Measurements from ENCODE around the gene C11orf97.
A peak's percentile ranks its signal among the peaks of the same experiment; 100 is the strongest.
"Not testable (repeated sequence)": the region's sequence is repeated elsewhere in the genome, so short reads cannot be mapped to it uniquely, and the experiment has no call there.

Gene C11orf97

DNA sequence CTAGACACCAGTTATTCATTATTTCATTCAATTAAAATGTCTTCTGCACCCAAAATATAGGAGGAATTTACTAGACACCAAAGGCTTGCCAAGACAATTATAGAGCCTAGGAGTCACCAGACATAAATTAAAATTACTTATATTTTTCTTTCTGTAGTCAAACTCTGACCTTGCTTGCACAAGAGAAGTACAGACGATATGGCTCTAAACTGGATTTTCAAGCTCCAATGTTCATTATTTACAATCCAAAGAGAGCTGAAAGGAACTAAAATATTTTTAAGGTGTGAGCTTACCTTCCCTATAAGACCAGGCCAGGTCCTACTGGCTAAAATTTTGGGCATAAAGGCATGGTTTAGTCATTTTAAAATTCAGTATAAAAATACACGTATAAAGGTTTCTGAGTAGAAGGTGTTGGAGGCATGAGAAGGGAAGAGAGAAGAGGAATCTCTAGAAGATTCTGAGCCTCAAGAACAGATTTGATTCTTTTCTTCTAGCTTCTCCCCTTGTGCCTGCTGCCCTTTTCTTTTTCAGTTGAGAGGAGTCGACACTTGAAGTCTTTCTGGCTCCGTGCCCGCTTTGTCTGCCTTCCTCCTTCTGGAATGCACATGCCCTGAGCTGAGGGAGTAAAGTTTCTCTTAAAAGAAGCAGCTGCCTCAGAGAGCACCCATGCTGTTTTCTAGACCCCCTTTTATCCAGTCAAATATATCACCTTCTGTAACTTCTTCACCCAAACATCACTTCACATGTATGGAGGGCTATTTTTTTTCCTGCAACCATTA is 13.5 kb downstream of the C11orf97 start:
- no peak for DNase-seq

DNA sequence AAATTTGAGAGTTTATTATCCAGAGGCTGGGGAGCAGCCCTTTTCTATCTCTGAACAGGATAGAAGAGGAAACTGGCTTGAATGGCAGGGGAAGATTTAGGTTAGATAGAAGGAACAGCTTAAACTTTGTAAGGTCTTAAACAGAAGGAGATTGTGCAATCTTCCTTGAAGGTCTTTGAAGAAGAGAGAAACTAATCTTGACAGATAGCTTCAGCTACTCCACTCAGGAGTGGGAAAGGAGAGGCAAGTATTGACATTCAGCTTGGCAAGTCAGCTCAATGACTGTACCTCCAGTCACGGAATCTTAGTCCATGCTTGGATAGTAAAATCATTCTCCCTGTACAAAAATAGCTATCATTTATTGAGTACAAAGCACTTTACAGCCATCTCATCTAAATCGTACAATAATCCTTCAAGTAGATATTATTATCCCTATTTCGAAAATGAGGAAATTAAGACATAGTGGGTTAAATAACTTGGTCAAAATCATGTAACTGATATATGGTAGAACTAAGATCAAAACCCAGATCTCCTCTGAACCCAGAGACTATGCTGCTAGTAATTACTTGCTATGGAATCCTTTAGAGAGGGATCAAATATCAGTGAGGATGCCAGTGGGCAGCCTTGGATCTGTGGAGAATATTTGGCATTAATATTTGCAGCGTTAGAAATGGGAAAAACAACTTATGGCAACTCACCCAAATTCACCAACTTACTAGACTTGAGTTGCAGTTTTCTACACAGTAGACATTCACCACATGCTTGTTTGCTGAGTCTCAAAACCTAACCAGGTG is 14.6 kb downstream of the C11orf97 start:
- no peak for DNase-seq

DNA sequence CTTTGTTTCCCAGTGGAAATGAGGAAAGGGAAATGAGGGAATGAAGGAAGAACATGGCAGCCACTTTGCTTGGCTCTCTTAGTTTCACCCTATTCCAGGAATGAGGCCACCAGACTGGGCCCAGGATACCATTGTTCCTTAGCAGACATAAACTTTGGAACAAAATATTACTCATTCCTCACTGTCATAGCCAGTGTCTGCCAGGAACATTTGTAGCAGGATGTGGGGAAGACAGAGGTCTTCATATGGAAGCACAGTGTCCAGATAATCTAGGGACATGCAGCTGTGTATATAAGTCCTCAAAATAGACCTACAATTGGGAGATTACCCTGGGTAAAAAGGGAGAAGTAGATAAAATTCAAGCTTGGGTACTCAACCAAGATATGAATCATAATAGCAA is 16.3 kb downstream of the C11orf97 start:
- no peak for DNase-seq

DNA sequence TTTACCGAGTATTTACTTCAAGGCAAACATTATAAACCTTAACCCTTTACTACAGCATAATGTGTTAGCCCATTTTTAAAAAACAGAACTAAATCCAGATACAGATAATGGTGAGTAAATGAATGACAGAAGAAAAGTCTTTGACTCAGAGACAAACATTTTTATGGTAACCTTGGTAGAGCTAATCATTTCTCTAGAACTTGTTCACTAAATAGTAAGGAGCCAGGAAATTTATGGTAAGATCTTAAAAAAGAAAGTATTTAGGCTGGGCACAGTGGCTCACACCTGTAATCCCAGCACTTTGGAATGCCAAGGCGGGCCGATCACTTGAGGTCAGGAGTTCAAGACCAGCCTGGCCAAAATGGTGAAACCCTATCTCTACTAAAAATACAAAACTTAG is 19.9 kb downstream of the C11orf97 start:
- DNase-seq: no peak

DNA sequence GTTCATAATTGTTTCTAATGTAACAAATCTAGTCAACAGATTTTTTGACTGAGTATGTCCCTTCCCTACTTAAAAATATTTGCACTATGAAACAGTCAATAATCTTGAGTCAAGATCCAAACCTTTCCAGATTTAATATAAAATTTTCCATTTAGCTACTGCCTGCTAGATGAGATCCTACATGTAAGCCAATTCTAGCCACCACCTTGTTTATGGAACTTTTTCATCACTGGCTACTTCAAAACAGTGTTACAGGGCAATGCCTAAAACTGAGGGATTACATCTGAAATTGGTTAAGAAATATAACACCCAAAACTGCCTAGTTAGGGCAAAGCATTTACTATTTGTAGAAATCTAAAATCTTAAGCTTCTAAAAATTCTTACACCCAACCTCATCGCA is 20.9 kb downstream of the C11orf97 start:
- no peak for DNase-seq

DNA sequence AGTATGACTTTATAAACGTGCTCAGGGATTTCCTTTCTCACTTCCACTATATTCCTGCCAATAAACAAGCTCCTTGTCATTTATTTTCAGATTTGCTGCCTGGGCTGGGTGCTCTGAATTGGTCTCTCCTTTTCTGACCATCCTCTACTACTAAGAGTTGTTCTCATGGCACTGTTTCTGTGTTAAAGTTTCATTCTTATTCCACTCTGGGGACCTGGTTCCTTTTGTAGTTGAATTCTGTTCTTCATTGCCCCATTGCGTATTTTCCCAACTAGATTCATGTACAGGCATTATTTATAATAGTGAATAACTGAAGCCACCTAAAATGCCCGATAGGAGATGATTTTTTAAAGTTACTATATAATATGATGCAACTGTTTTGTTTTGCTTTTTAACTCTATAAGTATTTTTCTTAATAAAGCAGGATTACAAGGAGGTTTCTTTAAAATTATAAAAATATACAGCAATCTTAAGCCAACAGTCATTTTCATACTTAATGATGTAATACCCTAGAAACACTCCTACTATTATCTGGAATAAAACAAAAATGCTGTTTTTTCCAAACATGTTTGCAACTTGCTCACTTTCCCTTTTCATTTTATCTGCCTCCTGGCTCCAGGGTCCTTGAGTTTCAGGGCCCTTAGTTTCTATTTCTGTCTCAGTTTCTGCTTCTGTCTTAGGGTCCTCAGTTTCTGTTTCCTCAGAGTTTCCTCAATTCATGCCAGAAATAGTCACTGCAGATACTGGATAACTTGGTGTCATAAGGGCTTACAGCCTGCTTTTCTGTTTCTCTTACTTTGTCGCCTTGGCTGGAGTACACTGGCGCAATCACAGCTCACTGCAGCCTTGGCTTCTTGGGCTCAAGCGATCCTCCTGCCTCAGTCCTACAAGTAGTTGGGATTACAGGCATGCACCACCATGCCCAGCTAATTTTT is 21.7 kb downstream of the C11orf97 start:
- DNase-seq: peak; percentile 32

DNA sequence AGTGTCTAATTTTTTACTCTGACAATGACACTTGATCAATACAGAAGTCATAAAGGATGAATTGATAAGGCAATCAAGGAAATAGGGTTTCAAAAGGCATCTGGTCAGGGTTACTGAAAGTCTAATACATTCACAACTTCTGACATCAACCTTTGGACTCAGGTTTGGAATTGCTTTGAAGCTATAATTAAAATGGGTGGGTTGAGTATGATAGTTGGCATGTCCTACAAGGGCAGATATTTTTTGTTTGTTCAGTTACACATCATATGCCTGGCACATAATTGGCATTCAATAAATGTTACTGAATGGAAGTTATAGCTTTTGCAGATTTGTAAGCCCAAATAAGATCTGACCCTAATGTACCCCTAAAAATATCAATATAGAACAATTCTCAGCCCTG is 24.1 kb downstream of the C11orf97 start:
- no peak for DNase-seq

DNA sequence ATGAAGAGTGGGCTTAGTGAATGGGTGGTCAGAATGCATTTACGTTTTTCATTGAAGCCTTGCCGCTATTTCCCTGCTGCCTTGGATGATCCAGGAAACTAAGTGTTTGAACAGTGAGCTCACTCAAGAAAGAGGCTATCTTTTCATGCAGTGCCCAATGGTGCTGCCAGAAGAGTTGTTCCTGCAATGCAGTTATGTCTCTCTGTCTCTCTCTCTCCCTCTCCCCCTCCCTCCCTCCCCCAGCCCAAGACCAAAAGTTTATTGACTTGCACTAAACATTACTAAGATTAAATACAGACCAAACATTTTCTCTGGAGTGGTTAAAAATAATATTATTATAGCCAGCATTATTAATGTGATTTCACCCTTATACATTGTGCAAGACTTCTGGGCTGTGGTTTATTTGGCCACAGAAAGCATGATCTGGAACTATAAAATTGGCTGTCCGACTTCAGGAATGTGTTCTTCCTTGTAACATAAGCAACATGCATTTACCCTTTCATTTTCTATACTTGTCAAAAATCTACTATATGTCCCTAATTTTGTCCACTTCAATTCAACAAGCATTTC is 24.9 kb downstream of the C11orf97 start:
- DNase-seq: no peak

DNA sequence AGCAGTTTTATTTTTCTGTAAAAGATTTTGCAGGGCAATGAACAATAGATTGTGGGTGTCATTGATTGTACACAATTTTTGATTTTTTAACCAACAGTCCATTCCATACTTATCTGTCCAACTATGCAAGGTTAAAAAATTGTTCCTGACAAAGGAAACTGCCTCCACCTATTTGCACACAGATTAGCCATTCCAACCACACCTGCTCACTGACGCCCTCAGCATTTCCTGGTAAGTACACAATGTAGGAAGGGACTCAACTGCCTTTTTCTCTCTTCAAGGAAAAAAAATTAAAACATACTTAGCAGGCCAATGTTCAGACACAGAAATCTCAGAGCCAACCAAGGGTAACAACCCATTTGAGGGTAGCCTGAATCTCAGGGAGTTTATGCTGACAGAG is 27.2 kb downstream of the C11orf97 start:
- no peak for DNase-seq

DNA sequence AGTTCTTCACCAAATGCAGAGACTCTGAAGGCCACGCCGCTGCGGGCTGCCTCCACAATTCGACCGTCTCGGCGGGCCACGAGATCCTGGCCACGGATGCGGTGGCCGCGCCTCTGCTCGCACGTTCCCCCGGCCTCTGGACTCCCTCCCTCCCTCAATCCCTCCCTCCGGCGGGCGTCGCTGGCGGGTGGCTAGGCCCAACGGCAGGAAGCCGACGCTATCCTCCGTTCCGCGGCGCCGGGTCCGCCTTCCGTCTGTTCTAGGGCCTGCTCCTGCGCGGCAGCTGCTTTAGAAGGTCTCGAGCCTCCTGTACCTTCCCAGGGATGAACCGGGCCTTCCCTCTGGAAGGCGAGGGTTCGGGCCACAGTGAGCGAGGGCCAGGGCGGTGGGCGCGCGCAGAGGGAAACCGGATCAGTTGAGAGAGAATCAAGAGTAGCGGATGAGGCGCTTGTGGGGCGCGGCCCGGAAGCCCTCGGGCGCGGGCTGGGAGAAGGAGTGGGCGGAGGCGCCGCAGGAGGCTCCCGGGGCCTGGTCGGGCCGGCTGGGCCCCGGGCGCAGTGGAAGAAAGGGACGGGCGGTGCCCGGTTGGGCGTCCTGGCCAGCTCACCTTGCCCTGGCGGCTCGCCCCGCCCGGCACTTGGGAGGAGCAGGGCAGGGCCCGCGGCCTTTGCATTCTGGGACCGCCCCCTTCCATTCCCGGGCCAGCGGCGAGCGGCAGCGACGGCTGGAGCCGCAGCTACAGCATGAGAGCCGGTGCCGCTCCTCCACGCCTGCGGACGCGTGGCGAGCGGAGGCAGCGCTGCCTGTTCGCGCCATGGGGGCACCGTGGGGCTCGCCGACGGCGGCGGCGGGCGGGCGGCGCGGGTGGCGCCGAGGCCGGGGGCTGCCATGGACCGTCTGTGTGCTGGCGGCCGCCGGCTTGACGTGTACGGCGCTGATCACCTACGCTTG is 31.7 kb downstream of the C11orf97 start, which contains the start of gene FUT4:
TSS of gene FUT4 (plus strand) at position 227 of the 951 bp plus-strand sequence. CDS start at position 440, 213 bp downstream.
- DNase-seq: peak; percentile 21

DNA sequence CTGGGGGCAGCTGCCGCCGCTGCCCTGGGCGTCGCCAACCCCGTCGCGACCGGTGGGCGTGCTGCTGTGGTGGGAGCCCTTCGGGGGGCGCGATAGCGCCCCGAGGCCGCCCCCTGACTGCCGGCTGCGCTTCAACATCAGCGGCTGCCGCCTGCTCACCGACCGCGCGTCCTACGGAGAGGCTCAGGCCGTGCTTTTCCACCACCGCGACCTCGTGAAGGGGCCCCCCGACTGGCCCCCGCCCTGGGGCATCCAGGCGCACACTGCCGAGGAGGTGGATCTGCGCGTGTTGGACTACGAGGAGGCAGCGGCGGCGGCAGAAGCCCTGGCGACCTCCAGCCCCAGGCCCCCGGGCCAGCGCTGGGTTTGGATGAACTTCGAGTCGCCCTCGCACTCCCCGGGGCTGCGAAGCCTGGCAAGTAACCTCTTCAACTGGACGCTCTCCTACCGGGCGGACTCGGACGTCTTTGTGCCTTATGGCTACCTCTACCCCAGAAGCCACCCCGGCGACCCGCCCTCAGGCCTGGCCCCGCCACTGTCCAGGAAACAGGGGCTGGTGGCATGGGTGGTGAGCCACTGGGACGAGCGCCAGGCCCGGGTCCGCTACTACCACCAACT is 32.5 kb downstream of the C11orf97 start:
- DNase-seq: no peak

DNA sequence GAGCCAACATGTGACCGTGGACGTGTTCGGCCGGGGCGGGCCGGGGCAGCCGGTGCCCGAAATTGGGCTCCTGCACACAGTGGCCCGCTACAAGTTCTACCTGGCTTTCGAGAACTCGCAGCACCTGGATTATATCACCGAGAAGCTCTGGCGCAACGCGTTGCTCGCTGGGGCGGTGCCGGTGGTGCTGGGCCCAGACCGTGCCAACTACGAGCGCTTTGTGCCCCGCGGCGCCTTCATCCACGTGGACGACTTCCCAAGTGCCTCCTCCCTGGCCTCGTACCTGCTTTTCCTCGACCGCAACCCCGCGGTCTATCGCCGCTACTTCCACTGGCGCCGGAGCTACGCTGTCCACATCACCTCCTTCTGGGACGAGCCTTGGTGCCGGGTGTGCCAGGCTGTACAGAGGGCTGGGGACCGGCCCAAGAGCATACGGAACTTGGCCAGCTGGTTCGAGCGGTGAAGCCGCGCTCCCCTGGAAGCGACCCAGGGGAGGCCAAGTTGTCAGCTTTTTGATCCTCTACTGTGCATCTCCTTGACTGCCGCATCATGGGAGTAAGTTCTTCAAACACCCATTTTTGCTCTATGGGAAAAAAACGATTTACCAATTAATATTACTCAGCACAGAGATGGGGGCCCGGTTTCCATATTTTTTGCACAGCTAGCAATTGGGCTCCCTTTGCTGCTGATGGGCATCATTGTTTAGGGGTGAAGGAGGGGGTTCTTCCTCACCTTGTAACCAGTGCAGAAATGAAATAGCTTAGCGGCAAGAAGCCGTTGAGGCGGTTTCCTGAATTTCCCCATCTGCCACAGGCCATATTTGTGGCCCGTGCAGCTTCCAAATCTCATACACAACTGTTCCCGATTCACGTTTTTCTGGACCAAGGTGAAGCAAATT is 33.3 kb downstream of the C11orf97 start:
- no peak for DNase-seq

DNA sequence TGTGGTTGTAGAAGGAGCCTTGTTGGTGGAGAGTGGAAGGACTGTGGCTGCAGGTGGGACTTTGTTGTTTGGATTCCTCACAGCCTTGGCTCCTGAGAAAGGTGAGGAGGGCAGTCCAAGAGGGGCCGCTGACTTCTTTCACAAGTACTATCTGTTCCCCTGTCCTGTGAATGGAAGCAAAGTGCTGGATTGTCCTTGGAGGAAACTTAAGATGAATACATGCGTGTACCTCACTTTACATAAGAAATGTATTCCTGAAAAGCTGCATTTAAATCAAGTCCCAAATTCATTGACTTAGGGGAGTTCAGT is 33.9 kb downstream of the C11orf97 start:
- DNase-seq: no peak

DNA sequence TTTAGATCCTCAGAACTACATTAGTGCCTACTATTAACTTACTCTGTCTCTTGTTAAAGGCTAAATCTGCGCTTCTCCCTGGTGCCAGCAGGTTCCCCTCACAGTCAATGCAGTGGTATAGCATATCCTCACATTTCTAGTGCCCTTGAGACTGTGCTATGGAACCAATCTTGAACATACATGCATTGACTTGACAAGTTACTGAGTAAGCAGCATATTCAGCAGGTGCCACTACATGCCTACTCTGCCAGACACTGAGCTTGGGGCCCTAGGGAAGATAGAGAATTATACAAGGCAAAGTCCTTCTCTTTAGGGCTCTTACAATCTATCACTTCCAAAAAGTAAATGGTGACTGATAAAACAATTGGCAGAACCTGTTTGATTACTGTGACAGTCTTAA is 34.6 kb downstream of the C11orf97 start:
- no peak for DNase-seq

DNA sequence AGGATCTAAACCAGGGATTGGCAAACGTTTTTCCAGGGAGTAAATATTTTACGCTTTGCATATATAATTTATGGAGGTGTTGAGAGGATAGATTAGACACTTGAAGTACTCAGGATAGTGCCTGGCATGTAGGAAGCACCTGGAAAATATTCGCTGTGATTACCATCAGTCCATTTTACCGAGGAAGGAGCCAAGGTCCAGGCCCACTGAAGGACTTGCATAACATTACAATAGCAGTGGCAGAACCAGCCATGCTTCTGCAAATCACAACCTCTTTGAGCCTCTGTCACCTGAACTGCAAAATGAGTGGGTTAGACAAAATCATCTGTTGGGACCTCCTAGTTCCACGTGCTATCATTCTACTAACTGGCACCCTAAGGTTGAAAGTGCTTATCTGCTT is 36.9 kb downstream of the C11orf97 start:
- DNase-seq: no peak

DNA sequence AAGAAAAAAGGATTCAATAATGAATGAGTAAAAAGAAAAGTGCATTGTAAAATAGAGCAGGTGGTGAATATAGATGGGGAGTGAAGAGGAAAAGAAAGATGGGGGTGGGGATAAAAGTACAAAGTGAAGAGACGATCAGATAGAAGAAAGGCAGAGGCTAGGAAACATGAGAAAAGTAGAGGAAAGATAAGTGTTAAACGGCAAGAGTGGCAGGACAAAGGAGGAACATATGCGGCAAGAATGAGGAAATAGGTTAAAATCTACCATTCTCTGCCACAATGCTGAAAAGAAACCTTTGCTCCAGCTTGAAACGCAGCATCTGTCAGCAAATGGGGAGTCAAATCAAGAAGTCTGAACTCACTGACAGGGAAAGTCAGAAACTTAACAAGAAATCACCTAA is 38.3 kb downstream of the C11orf97 start:
- DNase-seq: no peak

DNA sequence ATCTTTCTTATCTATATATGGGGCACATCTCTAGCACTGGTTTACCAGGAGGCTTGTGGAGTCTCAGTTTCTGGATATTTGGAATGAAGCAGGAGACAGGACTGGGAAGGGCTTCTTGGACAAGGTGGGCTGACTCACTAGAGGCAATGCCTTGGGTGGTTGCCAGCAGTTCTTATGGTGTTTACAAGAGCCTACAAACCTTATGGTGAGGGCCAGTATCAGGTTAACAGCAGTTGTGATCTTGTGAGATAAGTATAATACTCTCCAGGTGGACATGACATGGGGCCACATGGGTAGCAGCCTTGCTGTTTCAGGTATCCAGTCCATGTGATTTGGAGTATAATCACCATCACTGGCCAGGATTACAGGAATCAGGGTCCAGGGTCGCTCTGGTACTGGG is 41.7 kb downstream of the C11orf97 start:
- DNase-seq: no peak

DNA sequence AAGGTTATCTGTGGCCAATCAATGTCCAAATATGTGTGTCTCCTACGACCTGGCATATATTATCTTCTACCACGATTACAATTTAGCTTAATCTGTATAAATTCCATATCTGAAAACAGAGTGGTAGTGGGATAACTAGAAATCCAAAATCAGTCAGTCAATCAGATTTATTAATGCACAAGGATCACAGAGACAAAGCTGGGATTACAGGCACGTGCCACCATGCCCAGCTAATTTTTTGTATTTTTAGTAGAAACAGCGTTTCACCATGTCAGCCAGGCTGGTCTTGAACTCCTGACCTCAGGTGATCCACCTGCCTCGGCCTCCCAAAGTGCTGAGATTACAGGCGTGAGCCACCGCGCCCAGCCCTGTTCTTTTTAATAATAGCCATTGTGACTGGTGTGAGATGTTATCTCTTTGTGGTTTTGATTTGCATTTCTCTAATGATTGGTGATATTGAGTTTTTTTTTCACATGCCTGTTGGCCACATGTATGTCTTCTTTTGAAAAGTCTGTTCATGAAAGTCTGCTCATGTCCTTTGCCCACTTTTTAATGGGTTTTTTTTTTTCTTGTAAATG is 43.6 kb downstream of the C11orf97 start:
- not testable (repeated sequence) for DNase-seq

DNA sequence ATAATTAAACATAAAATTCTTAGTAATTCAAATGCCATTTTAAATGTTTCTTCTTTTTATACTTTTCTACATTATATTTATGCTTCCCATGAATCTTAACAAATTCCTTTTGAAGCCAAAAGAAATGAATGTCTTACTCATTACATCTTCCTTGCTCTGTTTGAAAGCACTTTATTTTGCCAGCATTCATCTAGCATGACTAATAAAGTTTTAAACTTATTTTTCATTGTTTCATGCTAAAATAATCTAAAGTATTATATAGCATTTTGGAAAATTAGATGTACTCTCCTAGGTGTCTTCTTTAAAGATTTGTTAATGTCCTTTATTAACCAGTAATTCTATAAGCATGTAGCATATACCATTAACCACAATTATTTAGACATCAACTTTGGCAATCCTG is 45.2 kb downstream of the C11orf97 start:
- no peak for DNase-seq

DNA sequence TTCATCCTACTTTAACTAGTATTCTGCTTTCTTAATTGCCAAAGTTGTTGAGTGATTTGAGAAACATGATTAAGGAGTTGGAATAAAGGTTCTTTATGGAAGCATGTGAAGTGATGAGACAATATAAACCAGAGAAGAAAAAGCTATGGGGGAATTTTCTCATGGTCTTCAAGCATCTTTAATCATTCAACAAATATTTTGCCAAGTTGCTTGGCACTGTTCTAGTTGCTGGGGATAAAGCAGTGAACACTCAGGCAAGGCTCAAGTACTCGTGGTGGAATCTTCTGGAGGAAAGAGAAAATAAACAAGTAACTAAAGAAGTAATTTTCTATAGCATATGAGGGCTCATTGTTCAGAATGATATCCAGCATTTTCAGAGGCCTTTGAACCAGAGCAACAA is 45.7 kb downstream of the C11orf97 start:
- no peak for DNase-seq
